HEK293T (cell line): Measurements from ENCODE around the gene PLAC8.

Source experiments
- BHLHE40 ChIP-seq: fragments of 450-650 bp; IDR thresholded peaks from 2 replicates; pipeline ENCODE4 v1.6.1; 2016; ENCODE audit warnings: mild to moderate bottlenecking, moderate library complexity, borderline replicate concordance
- CTBP1 ChIP-seq: fragments of 450-650 bp; IDR thresholded peaks from 2 replicates; pipeline ENCODE4 v1.6.1; 2016; ENCODE audit warnings: borderline replicate concordance
- ELF4 ChIP-seq: fragments of 450-650 bp; IDR thresholded peaks from 2 replicates; pipeline ENCODE4 v1.6.1; 2017; ENCODE audit warnings: antibody characterized with exemption
- FOXA1 ChIP-seq: fragments of 450-650 bp; IDR thresholded peaks from 2 replicates; pipeline ENCODE4 v1.6.1; 2016; ENCODE audit warnings: mild to moderate bottlenecking
- FOXM1 ChIP-seq: fragments of 450-650 bp; IDR thresholded peaks from 2 replicates; pipeline ENCODE4 v1.6.1; 2017; ENCODE audit warnings: mild to moderate bottlenecking, borderline replicate concordance
- NFRKB ChIP-seq: fragments of 450-650 bp; IDR thresholded peaks from 2 replicates; pipeline ENCODE4 v1.6.1; 2016; ENCODE audit warnings: mild to moderate bottlenecking, moderate library complexity
- PKNOX1 ChIP-seq: fragments of 450-650 bp; IDR thresholded peaks from 2 replicates; pipeline ENCODE4 v1.6.1; 2016
- SP1 ChIP-seq: fragments of 450-650 bp; IDR thresholded peaks from 2 replicates; pipeline ENCODE4 v1.6.1; 2017
- ZNF384 ChIP-seq: fragments of 450-650 bp; IDR thresholded peaks from 2 replicates; pipeline ENCODE4 v1.6.1; 2016

- TF ChIP-seq FOXM1 (no peak), BHLHE40 (no peak), ELF4 (no peak), SP1 (no peak), NFRKB (no peak), CTBP1 (no peak), ZNF384 (no peak), PKNOX1 (no peak), FOXA1 (no peak)
Measured at GRCh38 chr4:83151651-83152050, 37.1 kb upstream of the PLAC8 start.
